NCI-H187 (cell line): ENCODE data around the gene RPUSD1.
"Not testable (repeated sequence)": the region's sequence is repeated elsewhere in the genome, so short reads cannot be mapped to it uniquely, and the experiment has no call there.

Experiments used
- DNase-seq, 2 experiments: peaks; one replicate each; lab custom pipeline; 2025; lab: John Stamatoyannopoulos, UW

The RPUSD1 gene, protein sequence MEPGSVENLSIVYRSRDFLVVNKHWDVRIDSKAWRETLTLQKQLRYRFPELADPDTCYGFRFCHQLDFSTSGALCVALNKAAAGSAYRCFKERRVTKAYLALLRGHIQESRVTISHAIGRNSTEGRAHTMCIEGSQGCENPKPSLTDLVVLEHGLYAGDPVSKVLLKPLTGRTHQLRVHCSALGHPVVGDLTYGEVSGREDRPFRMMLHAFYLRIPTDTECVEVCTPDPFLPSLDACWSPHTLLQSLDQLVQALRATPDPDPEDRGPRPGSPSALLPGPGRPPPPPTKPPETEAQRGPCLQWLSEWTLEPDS

DNA sequence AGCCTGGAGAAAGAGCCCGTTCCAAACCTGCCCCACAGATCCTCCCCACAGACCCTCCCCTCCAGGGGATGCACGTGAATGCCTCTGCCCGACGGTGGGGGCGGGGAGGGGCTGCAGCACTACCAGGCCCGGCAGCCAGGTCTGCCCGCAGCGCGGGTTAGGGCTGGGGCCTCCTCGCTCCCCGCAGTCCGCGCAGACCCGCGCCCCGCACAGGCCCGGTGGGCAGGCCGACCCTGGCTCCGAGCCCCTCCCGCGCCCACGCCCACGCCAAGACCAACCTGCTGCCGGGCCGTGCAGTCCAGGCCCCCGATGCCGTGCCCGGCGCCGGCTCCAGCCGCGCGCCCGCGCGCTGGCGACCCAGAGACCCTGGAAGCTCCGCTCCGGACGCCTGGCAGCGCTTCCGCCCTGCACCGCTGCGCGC is at the start of gene RPUSD1:
RPUSD1 (minus strand) TSS at position 404 of the 421 bp plus-strand sequence. CDS start 644 bp downstream, outside the sequence.
- no peak for DNase-seq

- DNase-seq = not testable (repeated sequence)
Observed at GRCh38 chr16:836822-837221, 48.6 kb upstream of the RPUSD1 start.

DNA sequence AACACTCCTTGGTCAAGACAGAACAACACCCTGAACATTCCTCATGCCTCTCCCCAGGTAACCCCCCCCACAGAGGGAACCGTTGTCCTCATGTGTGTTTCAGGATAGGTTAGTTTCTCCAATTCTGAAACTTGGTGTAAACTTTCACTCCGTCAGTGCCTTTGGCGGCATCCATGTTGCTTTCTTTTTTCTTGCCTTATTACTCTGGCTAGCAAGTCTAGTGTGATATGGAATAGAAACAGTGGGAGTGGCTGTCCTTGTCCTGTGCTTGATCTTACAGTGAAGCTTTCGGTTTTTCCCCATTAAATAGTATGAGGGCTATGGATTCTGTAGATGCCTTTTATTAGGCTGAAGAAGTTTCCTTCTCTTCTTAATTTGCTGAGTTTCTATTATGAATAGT is 48.0 kb upstream of the RPUSD1 start:
- DNase-seq = no peak

GRCh38 chr16:835373-835772 is 47.2 kb upstream of the RPUSD1 start:
- no peak for DNase-seq

- no peak for DNase-seq
Observed at GRCh38 chr16:833411-833810, 45.2 kb upstream of the RPUSD1 start.

GRCh38 chr16:832652-833336 is 44.6 kb upstream of the RPUSD1 start:
- DNase-seq = no peak

DNA sequence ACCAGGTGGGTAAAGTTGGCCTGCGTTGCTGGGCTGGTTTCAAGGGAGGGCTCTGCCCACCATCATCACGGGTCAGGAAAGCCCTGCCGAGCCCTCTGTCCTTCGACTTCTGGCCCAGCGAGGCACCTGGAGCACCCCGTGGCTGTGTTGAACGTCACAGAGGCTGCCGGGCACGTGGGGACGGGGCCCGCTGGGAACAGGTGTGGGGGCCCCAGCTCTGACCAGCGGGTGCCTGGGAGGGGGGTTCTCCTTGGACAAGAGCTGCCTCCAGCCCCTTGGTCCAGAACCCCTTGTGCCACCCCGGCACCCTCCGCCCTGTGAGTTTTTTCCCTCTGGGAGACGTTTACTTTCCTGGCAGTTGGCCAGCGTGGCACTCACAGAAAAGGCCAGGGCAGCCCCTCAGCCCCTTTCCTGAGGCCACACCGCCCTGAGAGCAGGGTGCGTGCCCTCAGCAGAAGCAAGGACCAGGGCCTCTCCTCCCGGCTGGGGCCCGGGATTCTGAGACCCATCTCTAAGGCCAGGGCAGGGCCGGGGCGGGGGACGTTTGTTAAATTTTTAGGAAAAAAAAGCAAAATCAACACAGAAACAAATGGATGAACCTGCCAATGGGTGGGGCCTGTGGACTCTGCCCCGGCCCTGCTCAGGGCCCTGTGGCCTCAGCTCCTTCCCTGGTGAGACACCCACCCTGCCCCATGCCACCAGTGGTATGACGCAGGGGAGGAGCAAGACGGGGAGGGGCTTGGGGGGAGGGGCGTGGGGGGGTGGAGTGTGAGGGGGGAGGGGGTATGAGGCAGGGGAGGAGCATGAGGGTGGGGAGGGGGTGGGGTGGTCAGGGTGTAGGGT is 43.6 kb upstream of the RPUSD1 start:
- DNase-seq = no peak

DNA sequence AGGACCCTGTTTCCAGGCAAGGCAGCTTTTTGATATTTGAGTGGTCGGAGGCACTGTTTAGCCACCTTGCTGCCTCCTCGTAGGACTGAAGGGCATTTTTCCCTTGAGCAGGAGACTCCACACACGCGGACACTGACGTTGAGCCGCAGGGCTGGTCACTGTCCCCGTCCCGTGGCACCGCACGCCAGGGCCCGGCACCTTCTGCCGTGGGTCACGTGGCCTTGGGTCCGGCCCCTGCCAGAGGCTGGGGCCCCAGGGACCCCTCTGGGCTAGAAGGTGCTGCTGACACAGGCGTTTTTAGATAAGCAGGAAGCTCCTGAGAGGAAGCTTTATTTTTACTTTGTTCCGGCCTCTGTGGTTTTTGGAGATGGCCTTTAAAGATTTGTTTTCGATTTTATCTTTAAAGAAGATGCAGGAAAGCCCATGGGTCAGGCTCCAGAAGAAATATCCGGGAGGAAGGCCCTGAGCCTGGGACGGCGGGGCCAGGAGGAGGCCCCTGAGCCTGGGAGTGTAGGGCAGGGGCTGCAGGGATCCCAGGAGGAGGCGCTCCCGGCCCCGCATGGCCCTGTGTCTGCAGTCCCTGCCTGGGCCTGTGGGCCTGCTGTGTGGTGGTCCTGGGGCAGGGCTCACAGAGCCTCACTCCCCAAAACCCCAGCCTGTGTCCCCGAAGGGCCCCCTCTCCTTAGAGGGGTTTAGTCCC is 42.8 kb upstream of the RPUSD1 start:
- no peak for DNase-seq

- no peak for DNase-seq
Observed at GRCh38 chr16:830107-830870, 42.1 kb upstream of the RPUSD1 start.

DNA sequence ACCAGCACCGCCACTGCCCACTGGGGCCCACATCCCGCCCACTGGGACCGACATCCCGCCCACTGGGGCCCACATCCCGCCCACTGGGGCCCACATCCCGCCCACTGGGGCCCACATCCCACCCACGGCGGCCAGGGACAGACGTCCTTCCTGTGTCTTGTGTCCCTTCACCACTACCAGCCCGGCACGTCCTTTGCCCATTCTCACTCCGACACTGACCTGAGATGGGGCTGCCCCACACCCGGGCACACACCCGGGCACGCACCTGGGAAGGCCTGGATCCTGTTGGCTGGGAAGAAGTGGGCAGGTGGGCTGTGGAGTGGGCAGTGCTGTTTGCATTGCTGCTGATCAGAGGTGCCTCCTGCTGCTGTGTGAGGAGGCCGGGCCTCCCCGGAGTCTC is 40.7 kb upstream of the RPUSD1 start:
- no peak for DNase-seq

- no peak for DNase-seq
Observed at GRCh38 chr16:827513-827912, 39.3 kb upstream of the RPUSD1 start.

- DNase-seq = no peak
Observed at GRCh38 chr16:825341-826061, 37.3 kb upstream of the RPUSD1 start.

DNA sequence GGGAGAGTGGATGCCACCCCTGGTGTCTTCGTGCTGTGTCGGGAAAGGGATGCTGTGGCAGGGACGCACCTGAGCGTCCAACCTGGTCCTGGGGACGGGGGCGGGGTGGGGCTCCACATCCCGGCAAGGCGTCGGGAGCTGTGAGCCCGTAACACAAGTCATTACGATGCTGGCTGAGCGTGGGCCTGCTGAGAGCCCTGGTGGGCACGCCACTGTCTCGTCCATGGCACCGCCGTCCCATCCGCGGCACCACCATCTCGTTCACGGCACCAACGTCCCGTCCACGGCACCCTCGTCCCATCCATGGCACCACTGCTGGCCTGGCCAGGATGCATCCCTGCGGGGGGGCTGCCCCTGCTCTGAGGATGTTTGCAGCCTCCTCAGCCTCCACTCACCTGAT is 36.4 kb upstream of the RPUSD1 start:
- DNase-seq = no peak

GRCh38 chr16:824194-824593 is 36.0 kb upstream of the RPUSD1 start:
- no peak for DNase-seq

DNA sequence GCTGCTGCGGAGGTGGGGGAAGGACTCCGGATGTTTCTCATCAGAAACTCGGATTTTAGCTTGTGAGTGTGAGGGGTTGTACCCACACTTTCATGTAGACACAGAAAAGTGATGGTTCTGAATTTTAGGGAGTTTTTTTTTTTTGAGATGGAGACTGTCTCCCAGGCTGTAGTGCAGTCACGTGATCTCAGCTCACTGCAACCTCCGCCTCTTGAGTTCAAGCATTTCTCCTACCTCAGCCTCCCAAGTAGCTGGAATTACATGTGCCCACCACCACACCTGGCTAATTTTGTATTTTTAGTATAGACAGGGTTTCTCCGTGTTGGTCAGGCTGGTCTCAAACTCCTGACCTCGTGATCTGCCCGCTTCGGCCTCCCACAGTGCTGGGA is 34.7 kb upstream of the RPUSD1 start:
- no peak for DNase-seq

- DNase-seq = no peak
Observed at GRCh38 chr16:822174-822908, 34.2 kb upstream of the RPUSD1 start.

DNA sequence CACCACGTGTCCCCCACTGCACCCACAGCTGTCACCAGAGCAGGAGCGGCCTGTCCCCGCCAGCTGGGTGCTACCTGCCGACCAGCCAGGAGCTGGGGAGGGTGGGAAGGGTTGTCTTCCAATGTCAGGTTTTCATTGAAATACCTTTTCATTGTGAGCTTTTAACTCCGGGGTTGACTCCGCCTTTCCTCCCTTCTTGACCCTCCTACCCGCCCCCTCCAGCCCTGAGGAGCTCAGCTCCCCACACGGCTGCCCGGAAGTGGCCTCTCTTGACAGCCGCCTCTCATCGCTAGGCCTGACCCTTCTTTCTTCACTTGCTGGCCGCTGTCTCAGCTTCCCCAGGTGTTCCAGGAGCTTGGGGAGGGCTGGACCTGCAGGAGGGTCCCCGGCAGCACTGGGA is 33.6 kb upstream of the RPUSD1 start:
- DNase-seq = no peak

DNA sequence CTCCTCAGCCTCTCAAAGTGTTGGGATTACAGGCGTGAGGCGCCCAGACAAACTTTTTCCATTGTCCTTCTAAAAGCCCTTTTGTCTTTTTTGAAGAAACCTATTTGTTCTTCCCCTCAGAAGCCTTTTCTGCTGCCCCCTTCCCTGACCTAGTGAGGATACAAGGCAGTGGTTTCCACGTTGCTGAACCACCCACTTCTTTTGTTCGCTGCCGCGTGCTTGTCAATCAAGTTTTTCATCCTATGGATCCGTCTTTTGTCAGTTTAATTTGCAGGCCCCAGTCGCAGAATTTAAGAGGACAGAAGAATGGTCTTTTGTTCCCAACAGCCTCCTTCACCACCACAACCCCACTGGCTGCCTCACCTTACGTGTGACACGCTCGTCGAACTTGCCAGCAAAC is 32.6 kb upstream of the RPUSD1 start:
- DNase-seq = no peak

DNA sequence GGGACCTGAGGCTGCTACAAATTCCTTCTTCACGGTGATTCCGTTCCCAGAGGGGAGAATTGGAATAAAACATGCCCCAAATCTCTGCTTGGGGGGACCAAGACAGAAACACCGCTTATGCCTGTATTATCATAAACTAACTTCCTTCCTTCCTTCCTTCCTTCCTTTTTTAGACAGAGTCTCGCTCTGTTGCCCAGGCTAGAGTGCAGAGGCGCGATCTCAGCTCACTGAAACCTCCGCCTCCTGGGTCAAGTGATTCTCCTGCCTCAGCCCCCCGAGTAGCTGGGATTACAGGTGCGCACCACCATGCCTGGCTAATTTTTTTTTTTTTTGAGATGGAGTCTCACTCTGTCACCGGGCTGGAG is 31.8 kb upstream of the RPUSD1 start:
- DNase-seq = not testable (repeated sequence)
